HTERT RPE-1 (cell line): ENCODE results near the gene FHIT.

Source experiments
- in situ Hi-C: fragments of 300-500 bp; cut with MboI; formaldehyde crosslinking; loops from 4 replicates; pipeline ENCODE4 v1.14.3; 2020; ENCODE audit warnings: low sequenced_read_pairs

FHIT gene

GRCh38 chr3:61172684-61173083 lies 78.6 kb downstream of the FHIT start:
- in situ Hi-C loops, result no loop called here

DNA sequence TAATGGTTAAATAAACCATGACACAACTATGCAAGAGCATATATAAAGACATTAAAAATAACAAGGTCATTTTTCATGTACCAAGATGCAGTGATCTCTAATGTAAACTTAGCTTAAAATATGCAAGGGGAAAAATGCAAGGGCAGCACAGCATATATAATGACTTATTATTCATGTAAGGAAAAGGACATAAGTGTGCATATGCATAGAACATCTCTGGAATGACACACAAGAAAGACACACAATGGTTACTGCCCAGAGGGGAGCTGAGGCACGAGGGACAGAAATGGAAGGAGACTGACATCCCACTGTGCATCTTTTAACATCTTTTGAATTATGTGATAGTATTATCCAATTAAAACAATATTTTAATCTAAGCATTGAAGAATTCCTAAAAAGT lies 79.0 kb downstream of the FHIT start:
- in situ Hi-C loops, result no loop called here

DNA sequence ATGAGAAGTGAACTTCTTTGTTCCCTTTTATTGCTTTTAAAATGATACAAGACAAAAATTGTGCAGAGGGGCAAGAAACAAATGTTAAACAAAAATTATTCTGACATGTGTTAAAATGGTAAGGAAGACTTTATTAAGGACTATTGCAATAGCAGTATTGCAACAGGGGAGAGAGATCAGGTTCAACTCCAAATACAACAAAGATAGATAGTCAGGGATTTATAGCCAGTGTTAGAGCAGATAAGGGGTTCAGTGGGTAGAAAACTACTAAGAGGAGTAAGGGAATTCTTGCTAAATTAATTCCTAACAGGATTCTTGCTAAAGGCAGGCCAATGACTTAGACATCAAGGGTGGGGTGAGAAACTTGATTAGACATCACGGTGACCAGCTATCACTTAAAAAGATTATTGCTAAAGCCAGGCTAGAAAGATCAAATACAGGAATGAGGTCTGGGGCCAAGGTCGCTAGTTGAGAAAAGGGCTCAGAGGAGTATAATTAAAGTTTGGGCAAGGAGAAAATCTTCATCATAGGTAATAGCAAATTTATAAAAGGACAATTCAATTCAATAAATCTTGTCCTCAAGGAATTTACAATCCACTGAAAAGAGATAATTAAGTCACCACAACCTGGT lies 81.5 kb downstream of the FHIT start:
- in situ Hi-C loops, result no loop called here

DNA sequence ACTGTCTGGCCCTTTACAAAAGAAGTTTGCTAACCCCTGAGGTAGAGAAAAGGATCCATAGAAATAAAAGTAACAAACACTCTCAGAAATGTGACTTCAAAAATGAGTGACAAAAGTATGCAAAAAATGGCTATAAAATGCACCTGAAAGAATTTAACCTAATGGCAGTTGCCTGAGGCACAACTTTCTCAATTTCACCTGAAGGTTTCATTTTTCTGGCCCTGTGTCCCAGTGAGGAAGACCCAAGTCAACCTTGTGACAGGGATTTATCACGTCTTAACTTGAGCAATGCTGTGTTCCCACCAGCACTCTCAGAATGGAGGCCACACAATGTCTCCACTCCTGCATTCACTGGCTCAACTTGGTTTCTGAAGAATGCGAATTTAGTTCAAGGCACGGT lies 83.0 kb downstream of the FHIT start:
- in situ Hi-C loops, result no loop called here

- in situ Hi-C loops, result no loop called here
Measured at GRCh38 chr3:61162965-61163364, 88.3 kb downstream of the FHIT start.

DNA sequence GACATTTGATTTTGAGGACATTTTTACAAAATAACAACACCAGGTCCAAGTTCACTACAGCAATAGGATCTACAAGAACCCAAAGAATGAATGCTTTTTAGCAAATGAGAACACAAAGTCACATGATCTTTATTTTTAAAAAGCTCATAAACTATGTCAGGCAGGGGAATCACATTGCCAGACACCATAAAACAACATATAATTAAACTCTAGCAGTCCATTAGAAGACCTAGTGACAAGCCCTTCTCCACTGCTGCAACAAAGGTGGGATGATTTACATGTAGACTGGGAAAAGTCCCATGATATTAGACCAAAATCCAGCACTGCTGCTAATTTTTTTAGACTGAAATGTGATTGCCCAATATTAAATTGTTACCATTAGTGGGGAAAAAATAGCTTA lies 92.6 kb downstream of the FHIT start:
- in situ Hi-C loops, result no loop called here

DNA sequence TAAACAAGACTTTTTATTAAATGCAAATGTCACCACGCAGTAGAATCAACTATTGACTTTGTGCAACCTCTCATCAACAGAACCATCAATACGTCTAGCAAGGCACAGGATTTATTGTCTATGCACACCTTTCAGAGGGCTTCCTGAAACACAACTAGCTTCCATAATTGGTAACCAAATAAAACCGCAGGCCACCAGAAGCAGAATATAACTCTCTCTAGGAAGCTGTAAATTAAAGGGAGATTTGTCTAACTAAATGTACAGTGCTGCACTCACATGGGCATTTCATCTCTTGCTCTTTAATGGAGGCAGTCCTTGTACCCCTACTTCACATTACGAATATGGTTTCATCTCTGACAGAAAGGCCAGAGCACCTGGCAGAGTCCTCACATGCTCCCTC lies 93.0 kb downstream of the FHIT start:
- in situ Hi-C loops, result no loop called here

DNA sequence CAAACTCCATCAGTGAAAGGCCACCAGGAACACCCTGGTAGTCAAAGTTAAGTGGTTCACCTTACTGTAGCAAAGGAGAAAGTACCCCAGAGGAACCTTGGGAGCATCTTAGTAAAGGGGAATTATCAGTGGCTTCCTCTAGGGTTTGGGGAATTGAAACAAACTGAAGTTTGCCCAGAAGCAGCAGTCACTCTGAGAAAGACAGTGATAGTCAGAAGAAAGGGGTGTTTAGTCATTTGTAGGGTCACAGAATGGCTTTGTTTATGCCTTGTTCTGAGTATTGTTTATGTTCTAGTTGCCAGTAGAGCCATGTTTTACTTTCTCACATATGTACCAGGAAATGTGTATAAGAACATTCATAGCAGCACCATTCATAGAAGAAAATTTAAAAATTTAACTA lies 93.8 kb downstream of the FHIT start:
- in situ Hi-C loops, result no loop called here

- in situ Hi-C loops, result no loop called here
Measured at GRCh38 chr3:61155701-61156292, 95.5 kb downstream of the FHIT start.

DNA sequence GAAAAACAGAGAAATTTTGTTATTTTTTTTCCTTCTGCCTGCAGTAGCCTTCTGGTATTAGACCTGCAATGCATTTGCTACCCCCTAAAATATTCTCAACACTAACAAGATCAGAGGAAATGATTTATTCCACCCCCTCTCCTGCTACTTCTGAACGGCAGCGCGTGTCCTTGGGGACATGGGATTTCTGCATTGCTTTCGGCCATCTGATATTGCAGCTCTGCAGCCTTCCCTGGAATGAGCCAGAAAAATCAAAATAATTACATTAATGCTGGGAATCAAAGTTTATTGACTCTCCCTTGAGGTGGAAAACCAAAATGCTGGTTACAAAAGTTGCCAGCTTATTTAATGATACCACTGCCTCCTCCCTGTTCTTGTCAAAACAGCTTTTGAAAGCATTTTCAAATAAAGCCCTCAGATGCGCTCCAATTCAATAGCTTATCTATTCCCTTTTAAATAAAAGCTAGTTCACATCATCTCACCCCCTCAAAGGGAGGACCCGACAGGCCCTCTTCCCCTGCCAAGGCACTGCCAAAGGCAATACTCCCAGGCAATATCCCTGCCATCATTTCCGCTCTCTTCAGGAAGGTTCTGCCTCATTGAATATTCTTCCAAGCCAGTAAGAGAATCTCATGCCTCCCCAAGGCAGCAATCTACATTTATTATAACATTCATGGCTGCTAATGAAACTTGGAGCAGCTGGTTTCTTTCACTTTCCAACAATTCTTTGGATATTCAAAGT lies 96.6 kb downstream of the FHIT start:
- in situ Hi-C loops, result no loop called here

DNA sequence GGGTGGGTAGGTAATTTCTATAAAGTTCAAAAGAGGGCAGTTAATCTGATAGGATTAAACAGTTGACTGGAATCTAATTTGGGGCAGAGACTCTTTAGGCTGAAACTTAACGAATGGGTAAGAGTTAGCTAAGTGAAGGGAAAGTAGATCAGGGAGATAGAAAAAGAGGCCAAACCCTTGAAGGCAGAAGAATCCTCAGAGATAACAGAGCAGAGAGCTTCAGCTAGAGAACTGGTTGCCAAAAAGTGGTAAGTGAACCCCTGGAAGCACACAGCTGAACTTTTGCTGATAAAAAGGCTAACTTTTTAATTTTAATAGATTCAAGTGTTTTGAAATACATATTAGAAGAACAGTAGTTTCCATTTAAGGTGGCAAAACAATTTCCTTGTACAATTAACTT lies 99.2 kb downstream of the FHIT start:
- in situ Hi-C loops, result no loop called here

DNA sequence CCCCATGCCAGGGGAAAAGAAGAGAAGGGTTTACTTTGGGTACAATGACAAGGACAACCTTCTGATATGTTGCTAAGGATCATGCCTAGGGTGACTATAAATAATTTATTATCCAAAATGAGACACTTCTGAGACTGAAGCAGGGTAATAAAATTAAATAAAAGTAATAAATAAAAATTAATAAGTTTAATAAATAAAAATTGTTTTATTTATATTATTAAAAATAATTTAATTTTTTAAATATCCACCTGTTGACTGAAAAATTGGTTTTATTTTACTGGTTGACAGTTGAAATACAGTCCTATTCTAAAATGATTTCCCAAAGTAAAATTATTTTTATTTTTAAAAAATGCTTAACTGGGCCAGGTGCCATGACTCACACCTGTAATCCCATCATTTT lies 102.0 kb downstream of the FHIT start:
- in situ Hi-C loops, result no loop called here

- in situ Hi-C loops, result no loop called here
Measured at GRCh38 chr3:61146010-61146890, 105.0 kb downstream of the FHIT start.

- in situ Hi-C loops, result no loop called here
Measured at GRCh38 chr3:61141697-61142096, 109.6 kb downstream of the FHIT start.

- in situ Hi-C loops, result no loop called here
Measured at GRCh38 chr3:61141227-61141626, 110.0 kb downstream of the FHIT start.

GRCh38 chr3:61139686-61140085 lies 111.6 kb downstream of the FHIT start:
- in situ Hi-C loops, result no loop called here

DNA sequence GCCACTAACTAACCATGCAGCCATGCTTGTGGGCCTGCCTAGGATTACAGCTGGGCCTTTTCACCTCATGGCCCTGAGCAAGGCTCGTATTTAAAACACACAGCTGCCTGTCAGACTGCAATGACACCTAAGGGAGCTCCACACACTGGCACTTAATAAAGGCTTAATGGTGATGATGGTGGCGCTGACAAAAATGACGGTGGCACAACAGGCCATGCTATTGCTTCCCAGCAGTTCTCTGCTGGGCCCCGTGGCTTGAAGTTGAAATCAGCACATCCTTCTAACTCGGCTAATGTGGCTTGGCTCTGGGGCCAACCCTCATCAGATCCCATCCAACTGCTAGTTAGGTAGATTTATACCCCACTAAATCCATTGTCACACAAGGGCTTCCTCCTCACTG lies 112.9 kb downstream of the FHIT start:
- in situ Hi-C loops, result no loop called here

DNA sequence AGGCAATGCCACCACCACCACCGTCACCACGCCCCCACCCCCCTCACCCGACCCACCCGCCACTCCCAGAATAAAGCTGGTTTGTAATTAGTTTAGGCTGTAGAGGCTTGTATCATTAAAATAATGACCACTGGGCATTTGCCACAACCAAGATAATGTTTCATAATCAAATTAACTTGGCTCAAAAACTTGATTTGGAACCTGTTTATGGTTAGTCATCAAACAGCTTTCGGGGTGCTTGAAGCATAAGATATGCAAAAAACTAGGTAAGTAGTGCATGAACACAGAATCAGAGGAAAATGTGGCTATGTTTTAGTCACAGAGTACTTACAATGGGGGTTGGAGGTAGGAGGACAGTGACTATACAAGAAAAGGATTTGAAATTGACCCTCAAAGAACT lies 115.1 kb downstream of the FHIT start:
- in situ Hi-C loops, result no loop called here

DNA sequence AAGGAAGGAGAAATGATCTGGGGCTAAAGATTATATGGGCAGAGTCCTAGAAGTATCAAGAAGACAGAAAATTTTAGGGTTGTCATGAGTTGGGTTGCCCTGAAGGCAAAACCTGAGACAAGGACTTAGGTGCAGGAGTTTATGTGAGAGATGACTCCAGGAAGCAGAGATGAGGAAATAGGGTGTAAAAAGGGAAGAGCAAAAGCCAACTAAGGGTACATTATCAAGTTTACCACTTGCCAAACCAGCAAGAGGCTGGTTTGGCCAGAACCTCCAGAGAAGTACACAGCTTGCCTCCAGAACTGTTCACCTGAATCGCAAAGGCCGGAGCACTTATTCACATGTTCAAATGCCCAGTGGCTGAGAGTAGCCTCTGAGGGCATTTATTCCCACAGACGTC lies 116.7 kb downstream of the FHIT start:
- in situ Hi-C loops, result no loop called here

DNA sequence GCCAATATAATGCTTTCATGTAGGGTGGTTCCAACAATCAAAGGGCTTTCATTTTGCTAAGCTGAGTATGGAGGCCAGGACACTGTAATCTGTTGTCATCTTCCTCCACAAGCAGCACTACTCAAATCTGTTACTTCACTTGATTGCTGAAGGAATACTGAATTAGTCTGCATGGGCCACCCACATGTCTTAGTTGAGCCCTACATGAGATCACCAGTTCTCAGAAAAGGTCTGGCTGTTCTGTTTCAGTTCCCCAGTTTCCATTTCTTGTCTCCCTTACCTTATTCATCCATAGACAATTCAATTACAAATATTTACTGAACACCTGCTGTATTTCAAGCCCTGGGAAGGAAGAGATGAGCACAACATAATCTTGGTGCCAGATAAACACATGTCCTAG lies 119.2 kb downstream of the FHIT start:
- in situ Hi-C loops, result no loop called here

- in situ Hi-C loops, result no loop called here
Measured at GRCh38 chr3:61118830-61119229, 132.4 kb downstream of the FHIT start.
